EH (cell line): ENCODE data around the gene UNC119B.
"Not testable (repeated sequence)": the region's sequence is repeated elsewhere in the genome, so short reads cannot be mapped to it uniquely, and the experiment has no call there.

ENCODE experiments used
- DNase-seq: peaks from one replicate; pipeline ENCODE4 v3.0.0-alpha.2; 2015; ENCODE audit warnings: low read depth

Gene UNC119B

DNA sequence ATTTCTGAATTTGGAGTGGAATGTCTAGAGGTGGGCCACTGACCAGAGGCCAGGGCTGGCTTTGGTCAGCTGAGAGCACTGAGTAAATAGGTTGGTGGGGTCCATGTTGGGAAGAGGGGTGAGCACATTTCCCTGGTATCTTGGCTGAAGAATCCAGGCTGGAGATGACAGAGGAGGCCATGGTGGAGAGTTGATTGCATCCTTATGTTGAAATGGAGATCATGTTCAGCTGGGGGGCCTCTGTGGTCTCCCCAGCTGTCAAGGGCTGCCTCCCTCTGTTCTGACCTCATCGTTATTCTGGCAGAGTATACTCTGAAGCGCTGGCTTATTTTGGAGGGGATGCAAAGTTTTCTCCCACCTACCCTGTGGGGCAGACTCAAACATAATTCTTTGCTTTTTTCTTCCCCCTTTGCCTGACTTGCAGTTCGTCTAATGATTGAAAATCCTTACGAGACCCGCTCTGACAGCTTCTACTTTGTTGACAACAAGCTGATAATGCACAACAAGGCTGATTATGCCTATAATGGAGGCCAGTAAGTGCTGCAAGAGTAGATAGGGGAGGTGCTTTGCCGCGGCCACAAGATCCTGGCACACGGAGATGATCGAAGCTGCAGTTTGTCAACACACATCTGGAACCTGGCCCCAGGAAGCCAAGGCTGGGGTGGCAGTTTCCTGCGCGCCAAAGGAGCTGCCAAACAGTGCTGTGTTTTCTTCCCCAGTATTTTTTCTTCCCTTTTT is 9.4 kb downstream of the UNC119B start:
- no peak for DNase-seq

DNA sequence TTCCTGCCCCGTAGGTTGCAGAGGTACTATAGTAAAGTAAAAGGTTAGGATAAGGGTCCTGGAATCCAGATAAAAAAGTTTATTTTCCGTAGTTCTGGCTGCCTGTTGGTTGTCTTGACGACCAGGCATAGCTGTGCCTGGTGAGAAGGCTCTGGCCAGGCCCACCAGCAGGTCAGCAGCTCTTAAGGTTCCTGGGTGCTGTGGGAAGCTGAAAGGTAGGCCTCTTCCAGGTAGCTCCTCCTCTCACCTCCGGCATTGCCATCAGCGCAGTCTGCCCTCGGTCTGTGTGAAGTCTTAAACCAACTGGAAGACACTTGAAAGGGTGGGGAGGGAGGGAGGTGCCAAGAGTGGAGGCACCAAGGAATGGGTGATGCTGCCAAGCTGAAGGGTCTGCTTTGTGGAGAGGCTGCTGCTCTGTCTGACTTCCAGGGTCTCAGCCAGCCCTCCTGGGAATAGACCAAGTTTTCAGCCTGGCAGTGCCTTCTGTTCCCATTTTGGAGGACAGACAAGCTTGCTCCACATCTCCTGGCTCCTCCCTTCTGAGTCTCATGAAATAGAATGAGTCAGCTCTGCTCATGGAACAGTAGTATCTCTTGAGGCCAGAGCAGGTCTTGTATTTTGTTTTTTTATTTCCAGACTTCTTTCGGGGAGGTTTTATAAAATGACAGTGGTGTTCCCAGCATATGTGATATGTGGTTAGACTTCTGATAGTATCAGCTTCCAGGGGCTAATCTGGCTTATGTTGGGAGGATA is 10.2 kb downstream of the UNC119B start:
- peak; percentile 66 for DNase-seq

DNA sequence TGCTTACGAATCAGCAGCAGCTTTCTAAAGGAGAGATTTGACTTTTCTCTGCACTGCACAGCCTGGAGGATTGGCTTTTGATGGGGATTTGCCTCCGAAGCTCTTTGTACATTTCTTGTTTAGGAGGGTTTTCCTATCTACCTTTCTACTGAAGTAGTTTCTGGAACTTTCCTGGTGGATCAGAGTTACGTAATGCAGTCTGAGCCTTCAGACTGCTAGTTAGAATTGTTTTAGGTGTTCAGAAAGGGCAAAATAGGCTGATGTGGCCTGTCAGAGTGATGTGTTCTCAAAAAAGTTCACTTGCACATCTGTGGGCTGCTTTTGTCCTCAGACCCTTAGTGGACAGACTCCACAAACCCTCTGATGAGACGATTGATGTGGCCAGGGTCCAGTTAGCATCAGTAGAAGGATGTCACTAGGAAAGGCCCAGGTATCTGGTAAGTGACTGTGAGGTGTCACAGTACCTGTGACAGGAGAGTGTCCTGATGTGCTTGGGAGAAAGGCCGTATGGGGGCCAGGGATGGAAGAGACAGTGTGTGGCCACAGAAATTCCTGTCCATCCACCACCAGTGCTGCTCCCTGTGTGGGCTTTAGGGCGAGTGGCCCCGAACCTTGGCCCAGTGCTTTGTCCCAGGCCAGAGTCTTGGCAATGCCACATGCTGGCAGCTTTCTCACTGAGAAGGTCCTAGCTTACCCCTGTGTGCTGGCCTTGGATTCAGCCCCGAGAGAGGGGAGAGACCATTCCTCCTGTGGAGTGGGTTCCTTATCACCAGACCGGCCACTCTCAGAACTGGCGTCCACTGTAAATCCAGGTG is 10.9 kb downstream of the UNC119B start:
- no peak for DNase-seq

DNA sequence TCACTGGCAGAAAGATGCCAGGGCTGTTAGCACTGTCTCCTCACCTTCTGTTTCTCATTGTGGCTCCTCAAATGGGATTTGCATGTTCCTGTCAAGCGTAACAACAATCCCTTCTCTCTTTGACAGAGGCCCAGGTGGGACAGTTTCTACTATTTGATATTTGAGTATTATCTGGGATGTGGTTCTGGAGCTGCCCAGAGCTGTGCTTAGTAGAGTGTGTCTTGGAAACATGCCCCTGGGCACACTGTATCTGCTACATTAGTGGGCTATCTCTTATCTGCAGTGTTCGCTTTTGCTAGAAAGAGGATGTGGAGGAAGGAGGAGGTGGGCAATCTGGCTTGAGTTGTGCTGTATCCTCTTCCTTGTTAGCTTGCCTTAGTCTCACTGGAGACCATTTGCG is 11.6 kb downstream of the UNC119B start:
- DNase-seq = no peak

DNA sequence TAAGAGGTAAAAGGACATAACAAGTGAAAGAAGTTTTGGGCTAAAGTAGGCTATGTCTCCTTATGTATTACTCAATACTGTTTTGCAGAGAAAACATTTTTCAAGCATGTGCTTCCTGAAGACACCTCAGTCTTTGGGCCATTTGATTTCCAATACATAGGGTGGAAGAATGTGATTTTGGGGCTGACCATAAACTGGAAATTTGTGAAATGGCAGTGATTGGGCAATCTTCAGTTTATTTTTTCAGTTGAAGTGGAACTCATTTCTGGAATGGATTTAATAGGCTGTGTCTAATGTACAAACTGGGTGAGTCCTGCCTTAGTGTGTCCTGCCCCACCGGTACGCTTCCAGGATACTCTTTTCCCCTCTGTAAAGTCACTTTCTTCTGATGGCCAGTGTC is 12.5 kb downstream of the UNC119B start:
- no peak for DNase-seq

DNA sequence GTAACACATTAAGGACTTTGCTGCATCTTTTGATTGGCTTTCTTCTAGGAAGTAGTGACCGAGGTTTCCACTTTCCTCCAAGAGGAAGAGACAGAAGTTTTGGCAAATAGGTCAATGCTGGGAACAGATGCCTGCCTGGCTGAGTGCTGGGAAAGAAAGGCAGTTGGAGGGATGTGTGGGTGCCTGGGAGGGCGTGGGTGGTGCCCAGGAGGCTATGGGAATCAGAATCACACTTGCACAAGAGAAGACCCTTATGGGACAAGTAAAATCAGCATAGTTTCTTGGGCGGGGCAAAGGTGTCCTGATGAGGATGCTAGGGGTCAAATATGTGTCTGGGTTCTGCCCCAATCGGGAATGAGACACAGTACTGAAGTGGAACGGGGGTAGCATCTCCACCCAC is 14.5 kb downstream of the UNC119B start:
- no peak for DNase-seq

DNA sequence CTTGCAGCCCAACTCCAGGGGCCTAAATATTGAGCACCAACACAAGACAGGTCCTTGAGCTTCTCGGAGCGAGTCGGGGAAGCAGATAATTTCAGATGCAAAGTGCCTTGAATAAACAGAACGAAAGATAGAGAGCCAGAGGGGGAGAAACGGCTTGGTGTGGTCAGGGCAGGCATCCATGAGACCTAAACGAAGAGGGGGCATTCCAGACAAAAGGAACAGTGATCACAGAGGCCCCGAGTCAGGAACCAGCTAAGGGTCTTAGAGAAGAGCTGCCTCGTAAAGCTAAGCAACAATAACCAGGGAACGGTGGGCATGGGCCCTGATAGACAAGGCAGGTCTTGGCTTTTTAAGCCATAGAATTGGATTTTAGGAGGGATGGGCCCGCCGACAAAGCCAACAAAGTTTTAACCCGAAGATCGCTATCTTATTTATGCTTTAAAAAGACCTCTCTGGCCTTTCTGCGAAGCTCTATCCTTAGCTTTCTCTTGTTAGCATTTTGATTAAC is 14.9 kb downstream of the UNC119B start:
- DNase-seq = peak; percentile 6

DNA sequence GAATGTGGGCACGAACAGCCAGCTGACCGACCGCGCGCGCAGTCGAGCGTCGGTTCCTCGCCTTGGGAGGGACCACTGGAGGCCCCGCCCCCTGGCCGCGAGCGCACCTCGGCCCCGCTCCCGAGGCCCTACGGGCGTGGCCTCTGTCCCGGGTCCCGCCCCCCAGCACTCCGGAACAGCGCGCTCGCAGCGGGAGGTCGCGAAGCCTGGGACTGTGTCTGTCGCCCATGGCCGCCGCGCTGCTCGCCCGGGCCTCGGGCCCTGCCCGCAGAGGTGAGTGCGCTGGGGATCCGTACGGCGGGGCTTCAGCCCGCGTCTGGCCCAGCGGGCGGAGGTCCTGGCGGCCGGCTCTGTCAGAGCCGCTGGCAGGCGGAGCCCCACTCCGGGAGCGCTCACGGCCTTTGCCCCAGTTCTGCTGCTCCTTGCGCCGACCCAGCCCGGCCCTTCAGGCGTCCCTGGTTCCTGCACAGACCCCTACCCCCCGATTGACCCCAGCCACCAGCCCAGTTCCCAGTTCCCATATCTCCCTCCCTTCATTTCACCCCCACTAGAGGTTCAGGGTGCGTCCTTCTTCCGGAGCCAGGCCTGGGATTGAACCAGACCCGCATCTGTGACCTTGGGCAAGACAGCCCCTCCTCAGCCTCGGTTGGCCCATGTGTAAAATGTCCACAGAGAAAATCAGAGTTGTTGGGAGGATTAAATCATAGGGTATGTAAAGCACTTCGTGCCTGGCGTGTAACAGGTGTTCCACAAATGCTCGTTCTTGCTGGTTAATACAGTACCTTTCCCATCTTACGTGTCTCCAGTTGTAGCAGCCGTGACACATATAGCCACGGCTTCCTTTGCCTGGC is 15.6 kb downstream of the UNC119B start, which contains the start of gene ACADS:
ACADS (plus strand) TSS at position 168 of the 851 bp plus-strand sequence; CDS start at position 228, 60 bp downstream.
- DNase-seq = peak; percentile 88

DNA sequence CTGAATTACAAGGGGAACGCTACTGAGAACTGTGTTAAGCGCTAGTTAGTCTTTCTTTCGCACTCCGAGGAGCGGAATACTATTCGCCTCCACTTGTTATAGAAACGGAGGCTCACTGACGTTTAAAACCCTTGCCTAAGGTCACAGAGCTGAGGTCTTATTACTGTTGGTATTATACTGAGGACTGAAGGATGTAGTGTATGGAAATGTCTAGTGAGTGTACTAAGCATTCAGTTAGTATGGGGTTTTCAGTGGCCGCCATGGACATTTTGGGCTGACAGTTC is 16.2 kb downstream of the UNC119B start:
- no peak for DNase-seq

DNA sequence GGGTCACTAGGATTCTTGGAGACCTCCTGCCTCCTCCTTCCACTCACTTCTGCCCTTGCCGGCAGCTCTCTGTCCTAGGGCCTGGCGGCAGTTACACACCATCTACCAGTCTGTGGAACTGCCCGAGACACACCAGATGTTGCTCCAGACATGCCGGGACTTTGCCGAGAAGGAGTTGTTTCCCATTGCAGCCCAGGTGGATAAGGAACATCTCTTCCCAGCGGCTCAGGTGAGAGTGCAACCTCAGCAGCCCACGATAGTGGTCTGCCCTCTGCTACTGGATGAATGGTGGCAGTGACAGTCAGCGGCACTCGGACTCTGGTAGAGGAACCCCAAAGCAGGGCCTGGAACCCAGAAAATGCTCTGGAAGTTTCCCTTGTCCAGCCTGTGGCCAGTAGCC is 16.7 kb downstream of the UNC119B start:
- no peak for DNase-seq

DNA sequence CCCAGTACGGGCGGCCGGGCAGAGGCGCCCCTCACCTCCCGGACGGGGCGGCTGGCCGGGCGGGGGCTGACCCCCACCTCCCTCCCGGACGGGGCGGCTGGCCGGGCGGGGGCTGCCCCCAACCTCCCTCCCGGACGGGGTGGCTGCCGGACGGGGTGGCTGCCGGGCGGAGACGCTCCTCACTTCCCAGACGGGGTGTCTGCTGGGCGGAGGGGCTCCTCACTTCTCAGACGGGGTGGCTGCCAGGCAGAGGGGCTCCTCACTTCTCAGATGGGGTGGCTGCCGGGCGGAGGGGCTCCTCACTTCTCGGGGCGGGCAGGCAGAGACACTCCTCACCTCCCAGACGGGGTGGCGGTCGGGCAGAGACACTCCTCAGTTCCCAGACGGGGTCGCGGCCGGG is 21.9 kb downstream of the UNC119B start:
- not testable (repeated sequence) for DNase-seq

DNA sequence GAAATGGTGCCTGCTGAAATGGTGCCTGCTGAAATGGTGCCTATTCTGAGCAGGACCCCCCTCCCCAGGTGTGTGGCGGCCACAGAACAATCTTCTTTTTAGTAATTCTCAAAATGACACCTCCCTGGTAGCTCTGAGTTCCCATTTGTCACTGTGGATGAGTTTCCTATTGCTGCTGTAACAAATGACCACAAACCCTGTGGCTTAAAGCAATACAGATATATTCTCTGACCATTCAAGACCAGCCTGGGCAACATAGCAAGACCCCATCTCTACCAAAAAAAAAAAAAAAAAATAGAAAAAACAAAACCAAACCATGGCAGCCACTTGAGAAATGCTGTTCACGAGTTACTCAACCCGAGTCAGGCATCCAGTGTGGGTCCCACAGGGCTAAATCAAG is 23.3 kb downstream of the UNC119B start:
- DNase-seq = no peak

DNA sequence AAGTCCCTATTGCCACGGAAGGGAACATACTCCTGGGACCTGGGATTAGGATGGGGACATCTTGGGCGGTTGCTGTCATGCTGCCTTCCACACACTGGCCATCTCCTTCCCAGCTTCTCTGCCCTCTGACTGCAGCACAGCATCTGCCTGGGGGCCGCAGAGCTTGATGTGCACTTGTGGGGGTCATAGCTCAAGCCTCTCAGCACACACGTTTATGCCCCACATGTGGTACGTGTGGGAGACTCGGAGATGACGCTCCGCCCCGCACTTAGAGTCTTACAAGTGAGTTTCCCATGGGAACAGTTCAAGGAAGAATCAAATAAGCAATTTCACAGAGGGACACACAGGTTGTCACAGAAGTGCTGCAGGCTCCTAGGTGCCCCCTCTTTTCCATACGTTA is 24.0 kb downstream of the UNC119B start:
- no peak for DNase-seq

DNA sequence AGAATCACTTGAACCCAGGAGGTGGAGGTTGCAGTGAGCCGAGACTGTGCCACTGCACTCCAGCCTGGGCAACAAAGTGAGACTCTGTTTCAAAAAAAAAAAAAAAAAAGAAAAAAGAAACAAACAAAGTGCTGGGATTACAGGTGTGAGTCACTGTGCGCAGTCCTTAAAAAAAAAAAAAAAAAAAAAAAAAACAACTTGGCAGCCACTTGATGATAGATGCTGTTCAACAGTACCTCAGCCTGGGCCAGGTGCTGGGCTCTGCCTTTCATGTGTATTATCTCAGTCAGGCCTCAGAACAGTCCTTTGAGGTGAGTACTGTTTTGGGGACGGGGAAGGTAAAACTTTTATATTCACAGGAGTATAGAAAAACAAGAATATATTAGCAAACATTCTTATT is 24.9 kb downstream of the UNC119B start:
- DNase-seq = no peak

DNA sequence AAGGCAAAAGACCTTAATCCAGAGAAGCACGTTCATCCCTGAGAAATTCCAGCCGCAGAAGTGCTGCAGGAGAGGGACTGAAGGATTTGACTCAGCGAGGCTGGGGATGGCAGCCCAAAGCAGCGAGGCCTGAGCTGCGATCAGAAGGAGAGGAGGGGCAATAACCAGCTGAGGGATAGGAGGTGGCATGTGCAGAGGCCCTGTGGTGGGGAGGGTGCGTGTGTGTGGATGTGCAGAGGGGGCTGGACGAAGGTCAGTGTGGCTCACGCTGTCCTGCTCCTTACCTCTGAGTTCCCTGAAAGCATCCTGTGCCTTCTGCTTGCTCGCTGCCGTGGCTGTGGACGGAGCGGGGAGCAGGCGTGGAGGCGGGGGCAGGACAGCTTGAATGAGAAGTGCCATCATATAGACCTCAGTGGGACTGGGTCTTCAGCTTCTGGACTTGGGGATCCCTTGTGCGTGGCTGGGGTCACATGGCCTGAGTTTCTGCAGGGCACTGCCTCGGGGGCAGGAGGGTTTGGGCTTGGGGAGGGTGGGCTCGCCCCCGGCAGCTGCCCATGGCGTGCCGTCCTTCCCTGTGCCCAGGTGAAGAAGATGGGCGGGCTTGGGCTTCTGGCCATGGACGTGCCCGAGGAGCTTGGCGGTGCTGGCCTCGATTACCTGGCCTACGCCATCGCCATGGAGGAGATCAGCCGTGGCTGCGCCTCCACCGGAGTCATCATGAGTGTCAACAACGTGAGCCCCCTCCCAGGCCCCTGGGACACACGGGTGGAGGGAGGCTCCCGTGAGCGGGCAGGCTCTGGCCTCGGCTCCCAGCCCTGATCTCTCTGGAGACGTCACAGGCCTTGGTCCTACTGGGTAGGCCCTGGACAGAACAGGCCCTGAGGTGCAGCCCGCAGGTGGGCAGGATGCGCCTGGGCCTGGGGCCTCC is 26.4 kb downstream of the UNC119B start:
- no peak for DNase-seq

DNA sequence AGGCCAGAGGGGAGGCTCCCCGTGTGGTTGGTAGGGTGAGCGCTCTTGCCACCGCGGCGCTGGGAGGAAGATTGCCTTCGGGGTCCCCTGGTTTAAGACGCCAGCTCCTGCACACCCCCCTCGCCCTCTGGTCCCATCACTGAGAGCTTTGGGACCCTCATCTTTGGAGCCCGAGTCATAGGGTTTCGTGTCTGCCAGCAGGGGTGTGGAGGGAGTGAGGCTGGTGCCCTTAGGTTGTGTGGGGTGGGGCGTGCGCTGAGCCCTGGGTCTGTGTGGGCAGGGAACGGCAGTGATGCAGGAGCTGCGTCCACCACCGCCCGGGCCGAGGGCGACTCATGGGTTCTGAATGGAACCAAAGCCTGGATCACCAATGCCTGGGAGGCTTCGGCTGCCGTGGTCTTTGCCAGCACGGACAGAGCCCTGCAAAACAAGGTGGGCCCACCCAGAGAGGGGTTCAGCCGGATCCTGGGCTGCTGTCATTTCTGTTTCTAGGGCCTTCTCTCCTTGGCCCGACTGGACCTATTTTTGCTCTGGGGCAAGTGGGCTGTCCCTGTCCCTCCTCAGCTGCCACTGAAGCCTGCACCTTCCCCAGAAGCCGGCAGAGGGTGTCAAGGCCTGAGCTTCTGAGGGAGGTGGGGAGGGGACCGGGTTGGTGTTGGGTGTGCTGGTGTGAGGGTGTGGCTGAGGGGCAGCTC is 27.4 kb downstream of the UNC119B start:
- DNase-seq = no peak

DNA sequence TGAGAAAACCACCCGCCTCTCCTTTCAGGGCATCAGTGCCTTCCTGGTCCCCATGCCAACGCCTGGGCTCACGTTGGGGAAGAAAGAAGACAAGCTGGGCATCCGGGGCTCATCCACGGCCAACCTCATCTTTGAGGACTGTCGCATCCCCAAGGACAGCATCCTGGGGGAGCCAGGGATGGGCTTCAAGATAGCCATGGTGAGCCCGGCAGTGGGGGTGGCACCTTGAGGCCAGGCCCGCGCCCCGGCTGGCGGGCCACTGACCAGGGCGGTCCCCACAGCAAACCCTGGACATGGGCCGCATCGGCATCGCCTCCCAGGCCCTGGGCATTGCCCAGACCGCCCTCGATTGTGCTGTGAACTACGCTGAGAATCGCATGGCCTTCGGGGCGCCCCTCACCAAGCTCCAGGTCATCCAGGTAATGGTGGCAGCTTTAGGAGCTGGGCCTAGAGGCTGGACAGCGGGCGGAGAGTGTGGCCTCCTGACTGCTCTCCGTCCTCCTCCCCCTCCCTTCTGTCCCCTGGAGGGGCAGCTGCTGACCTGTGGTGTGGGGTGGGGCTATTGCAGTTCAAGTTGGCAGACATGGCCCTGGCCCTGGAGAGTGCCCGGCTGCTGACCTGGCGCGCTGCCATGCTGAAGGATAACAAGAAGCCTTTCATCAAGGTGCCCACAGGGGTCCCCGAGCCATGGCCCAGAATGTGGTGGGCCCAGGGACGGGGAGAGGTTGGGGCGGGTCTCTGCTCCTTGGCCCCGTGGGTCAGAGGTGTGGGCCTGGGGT is 28.2 kb downstream of the UNC119B start:
- no peak for DNase-seq

DNA sequence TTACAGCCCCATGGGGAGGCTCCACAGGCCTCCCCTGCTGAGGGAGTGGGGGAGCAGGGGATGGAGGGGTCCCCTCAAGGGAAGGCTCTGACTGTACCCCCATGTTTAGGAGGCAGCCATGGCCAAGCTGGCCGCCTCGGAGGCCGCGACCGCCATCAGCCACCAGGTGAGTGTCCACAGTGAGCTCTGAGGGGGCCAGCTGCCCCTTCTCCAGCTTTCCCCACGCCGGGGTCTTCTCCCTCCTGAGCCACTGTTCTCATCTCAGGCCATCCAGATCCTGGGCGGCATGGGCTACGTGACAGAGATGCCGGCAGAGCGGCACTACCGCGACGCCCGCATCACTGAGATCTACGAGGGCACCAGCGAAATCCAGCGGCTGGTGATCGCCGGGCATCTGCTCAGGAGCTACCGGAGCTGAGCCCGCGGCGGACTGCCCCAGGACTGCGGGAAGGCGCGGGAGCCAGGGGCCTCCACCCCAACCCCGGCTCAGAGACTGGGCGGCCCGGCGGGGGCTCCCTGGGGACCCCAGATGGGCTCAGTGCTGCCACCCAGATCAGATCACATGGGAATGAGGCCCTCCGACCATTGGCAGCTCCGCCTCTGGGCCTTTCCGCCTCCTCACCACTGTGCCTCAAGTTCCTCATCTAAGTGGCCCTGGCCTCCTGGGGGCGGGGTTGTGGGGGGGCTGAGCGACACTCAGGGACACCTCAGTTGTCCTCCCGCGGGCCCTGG is 28.9 kb downstream of the UNC119B start:
- DNase-seq = no peak
